Panc1 (cell line): ENCODE measurements around the gene SLC35A1. TPM values are rescaled to one million over a fixed set of nuclear protein-coding genes. Genes with fewer than 3 reads are reported as not detected.

ENCODE experiments used
- ATAC-seq: fragments of 200-7000 bp; cut with Tn5 transposase; 2 replicates; pipeline ENCODE4 v1.9.1; 2020; ENCODE audit warnings: mild to moderate bottlenecking, moderate library complexity
- BruUV-seq: library from RNA; stranded (reverse); fragments of 400-500 nt; replicated peaks from 2 replicates; lab custom pipeline; 2021; lab: Mats Ljungman, UMichigan
- CTCF ChIA-PET: fragments of 300-600 bp; sonication (Branson Sonifier 250); formaldehyde crosslinking; loops from one replicate; lab custom pipeline; 2022; ENCODE audit warnings: antibody characterized with exemption; lab: Charles Lee
- POLR2A ChIA-PET: fragments of 300-600 bp; sonication (Branson Sonifier 250); formaldehyde crosslinking; loops from one replicate; lab custom pipeline; 2022; ENCODE audit warnings: antibody characterized with exemption; lab: Charles Lee
- DNase-seq: peaks from one replicate; pipeline ENCODE4 v3.0.0-alpha.2; 2010; ENCODE audit warnings: low read depth, low spot score
- H3K27ac ChIP-seq: 2 replicates; pipeline ENCODE4 v1.5.1; 2011; ENCODE audit warnings: mild to moderate bottlenecking, low read length, inconsistent platforms
- H3K27me3 ChIP-seq: fragments of 200-500 bp; sonication (Bioruptor generic); 2 replicates; pipeline ENCODE4 v1.6.0; 2014; ENCODE audit warnings: low read length, inconsistent platforms; ENCODE audit not compliant: control insufficient read depth, insufficient read depth
- H3K36me3 ChIP-seq: fragments of 200-500 bp; sonication (Bioruptor generic); 2 replicates; pipeline ENCODE4 v1.5.1; 2014; ENCODE audit warnings: inconsistent platforms, mild to moderate bottlenecking, low read length, moderate library complexity; ENCODE audit not compliant: control insufficient read depth, insufficient read depth
- H3K4me1 ChIP-seq: 2 replicates; pipeline ENCODE4 v1.5.1; 2011; ENCODE audit warnings: inconsistent platforms, mild to moderate bottlenecking, low read length, moderate library complexity; ENCODE audit not compliant: control insufficient read depth, insufficient read depth
- H3K4me3 ChIP-seq, 2 experiments: 2 replicates each; pipeline ENCODE4 v1.5.1; 2011 to 2012; ENCODE audit warnings: low read depth in 2 of 2, low read length in 2 of 2, mild to moderate bottlenecking in 2 of 2, inconsistent platforms in 1 of 2, moderate library complexity in 1 of 2
- H3K9me3 ChIP-seq: fragments of 200-500 bp; sonication (Bioruptor generic); 2 replicates; pipeline ENCODE4 v1.5.1; 2014; ENCODE audit warnings: low read depth, mild to moderate bottlenecking, inconsistent platforms, low read length, moderate library complexity; ENCODE audit not compliant: control insufficient read depth, insufficient read depth
- CTCF ChIP-seq: fragments of 450-650 bp; IDR thresholded peaks from 2 replicates; pipeline ENCODE4 v1.5.1; 2017; ENCODE audit warnings: mild to moderate bottlenecking
- POLR2AphosphoS5 ChIP-seq: IDR thresholded peaks from 2 replicates; pipeline ENCODE4 v1.6.1; 2012; ENCODE audit warnings: mild to moderate bottlenecking, low read depth, low read length, moderate library complexity
- REST ChIP-seq, 2 experiments: IDR thresholded peaks; 2 replicates each; pipeline ENCODE4 v1.6.1; 2011 to 2012; ENCODE audit warnings: low read depth in 2 of 2, control low read depth in 1 of 2, low read length in 1 of 2, mild to moderate bottlenecking in 1 of 2, moderate library complexity in 1 of 2; ENCODE audit not compliant: insufficient read depth in 1 of 2
- SIN3A ChIP-seq: IDR thresholded peaks from 2 replicates; pipeline ENCODE4 v1.6.1; 2012; ENCODE audit warnings: low read depth, mild to moderate bottlenecking, low read length, moderate library complexity, borderline replicate concordance; ENCODE audit not compliant: insufficient read depth
- TCF7L2 ChIP-seq: IDR thresholded peaks from 2 replicates; pipeline ENCODE4 v1.6.1; 2011; ENCODE audit warnings: mild to moderate bottlenecking, low read depth, low read length, inconsistent platforms
- in situ Hi-C: cut with HindIII; loops from 2 replicates; pipeline ENCODE4 v1.10.0; 2016; ENCODE audit warnings: low sequenced_read_pairs, low pct_unique_long_range_greater_than_20kb
- intact Hi-C: fragments of 100-400 bp; cut with micrococcal nuclease; formaldehyde crosslinking; loops from one replicate; pipeline ENCODE4 v1.10.0; 2022; ENCODE audit not compliant: unreplicated experiment
- total RNA-seq: library from RNA; stranded (reverse); gene quantifications from one replicate; pipeline ENCODE4 v1.2.1, GENCODE V29; 2021; ENCODE audit not compliant: unreplicated experiment

SLC35A1 gene
- total RNA-seq, 1 experiment from 2014 or later = 14.9 TPM

GRCh38 chr6:87534377-87535047 is 61.7 kb downstream of the SLC35A1 start:
- Histone ChIP-seq H3K4me1 (no peaks in the 10 kb centered on the region), H3K36me3 (no peaks in the 10 kb centered on the region), H3K27ac (no peak overlapping the region), H3K9me3 (no peaks in the 10 kb centered on the region), H3K4me3 (no peak overlapping the region), H3K27me3 (no peaks in the 10 kb centered on the region)
- TF ChIP-seq REST (IDR thresholded peaks at IDR 0.05; ENCODE audit: insufficient read depth in 1 of 2, low read depth in 2 of 2, low read length in 1 of 2) (no peak), TCF7L2 (no peak), POLR2AphosphoS5 (no peak), SIN3A (no peak), CTCF (no peak)
- in situ Hi-C loops (no loop called here), intact Hi-C loops (no loop called here)
- DNase-seq = no peak
- no peak; the same call in 1 of the 2 replicates for ATAC-seq
- POLR2A ChIA-PET = no interaction called here
- BruUV-seq = no TSS peak
- CTCF ChIA-PET = no interaction called here

- in situ Hi-C loops (no loop called here), intact Hi-C loops (no loop called here)
- Histone ChIP-seq H3K4me3 (no peak overlapping the region), H3K27me3 (no peaks in the 10 kb centered on the region), H3K9me3 (no peaks in the 10 kb centered on the region), H3K4me1 (no peaks in the 10 kb centered on the region), H3K27ac (no peak overlapping the region), H3K36me3 (peaks cover 3% of the 10 kb centered on the region; the same call in 1 of the 2 replicates)
- ChIA-PET POLR2A (interaction anchor here (0.5 to 0.6 kb wide), 2 partner anchors 19 to 27 kb away, joined by 3 to 6 read pairs; no protein-coding TSS in a partner anchor), CTCF (no interaction called here)
- no peak for DNase-seq
- TF ChIP-seq POLR2AphosphoS5 (no peak), REST (IDR thresholded peaks at IDR 0.05; ENCODE audit: insufficient read depth in 1 of 2, low read depth in 2 of 2, low read length in 1 of 2) (no peak), CTCF (no peak), TCF7L2 (no peak), SIN3A (no peak)
- ATAC-seq = no peak
- BruUV-seq = no TSS peak
Observed at GRCh38 chr6:87538510-87539260, 65.9 kb downstream of the SLC35A1 start.
